Activated T-helper 2 cell treated with anti-CD3 and anti-CD28 coated beads, Interferon-gamma antibody, Interleukin-2, Interleukin-4, amounts not matched to agents 10 μg/mL and 5 μg/mL and 100 μg/mL, durations not matched to agents 14 hours and 24 hours and 36 hours (primary cell): ENCODE results near the gene CNTNAP2. TPM values are rescaled to one million over a fixed set of nuclear protein-coding genes. Genes with fewer than 3 reads are reported as not detected.

Experiments used
- DNase-seq: peaks from one replicate; pipeline ENCODE4 v3.0.0; 2021; ENCODE audit warnings: low spot score
- H3K27ac Mint-ChIP-seq: one replicate; pipeline ENCODE4 v1.8.0; 2021; ENCODE audit warnings: mixed read lengths
- H3K27me3 Mint-ChIP-seq: one replicate; pipeline ENCODE4 v1.8.0; 2021; ENCODE audit warnings: low read depth, mixed read lengths
- H3K36me3 Mint-ChIP-seq: one replicate; pipeline ENCODE4 v1.8.0; 2021; ENCODE audit warnings: low read depth, mixed read lengths
- H3K4me1 Mint-ChIP-seq: one replicate; pipeline ENCODE4 v1.8.0; 2021; ENCODE audit warnings: low read depth, mixed read lengths
- H3K4me3 Mint-ChIP-seq: one replicate; pipeline ENCODE4 v1.8.0; 2021; ENCODE audit warnings: low read depth, mild to moderate bottlenecking, moderate library complexity, mixed read lengths
- H3K9me3 Mint-ChIP-seq: one replicate; pipeline ENCODE4 v1.8.0; 2021; ENCODE audit warnings: mixed read lengths
- intact Hi-C: fragments of 100-400 bp; cut with micrococcal nuclease; formaldehyde crosslinking; loops from one replicate; pipeline ENCODE4 v1.15.1; 2023
- total RNA-seq: library from RNA; stranded (reverse); gene quantifications from 2 replicates; pipeline ENCODE4 v1.2.3, GENCODE V29; 2022

CNTNAP2 gene
- total RNA-seq, 1 donor from 2014 or later: not detected

DNA sequence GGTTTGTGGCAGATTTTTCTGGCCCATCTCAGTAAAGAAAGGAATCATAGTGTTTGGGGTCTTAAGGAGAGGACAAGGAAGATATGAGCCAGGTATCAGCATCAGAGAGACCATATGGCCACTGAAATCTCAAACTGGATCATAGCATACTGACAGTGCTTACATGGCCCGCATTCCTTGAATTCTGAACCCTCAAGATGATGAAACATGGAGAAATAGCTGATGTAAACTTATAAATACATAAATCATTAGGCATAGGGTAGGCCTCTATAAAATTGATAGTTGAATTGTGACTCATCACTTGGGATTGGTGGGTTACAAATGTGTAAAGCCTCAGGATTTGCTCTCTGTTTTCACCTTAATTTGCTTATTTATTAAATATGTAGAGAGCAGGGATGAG is 688.5 kb downstream of the CNTNAP2 start:
- intact Hi-C loops: no loop called here
- Mint-ChIP-seq H3K9me3 (peaks cover 30% of the 10 kb centered on the region), H3K27me3 (no peaks in the 10 kb centered on the region), H3K4me1 (no peaks in the 10 kb centered on the region), H3K27ac (no peak overlapping the region), H3K36me3 (no peaks in the 10 kb centered on the region), H3K4me3 (no peak overlapping the region)
- DNase-seq: no peak

DNA sequence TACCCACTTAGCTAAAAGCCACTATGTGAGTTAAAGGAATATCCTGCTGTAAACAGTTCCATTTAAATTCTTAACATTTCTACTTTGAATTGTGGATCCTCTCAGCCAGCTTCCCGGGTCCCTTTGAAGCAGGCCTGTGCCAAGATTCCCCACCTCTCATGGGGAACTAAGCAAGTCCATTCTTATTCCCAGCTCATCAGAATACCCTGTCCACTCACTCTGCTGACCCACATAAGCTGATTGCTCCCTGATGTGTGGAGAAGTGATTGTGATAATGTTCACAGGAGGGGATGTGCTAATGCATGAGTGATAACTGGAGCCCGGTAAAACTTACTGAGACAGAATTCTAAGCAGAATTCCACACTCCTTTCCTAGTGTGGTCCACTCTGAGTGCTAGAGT is 709.7 kb downstream of the CNTNAP2 start:
- peaks cover 8% of the 10 kb centered on the region for H3K9me3 Mint-ChIP-seq
- H3K4me3 Mint-ChIP-seq: no peak overlapping the region
- intact Hi-C loops: no loop called here
- H3K36me3 Mint-ChIP-seq: no peaks in the 10 kb centered on the region
- no peaks in the 10 kb centered on the region for H3K27me3 Mint-ChIP-seq
- H3K27ac Mint-ChIP-seq: no peak overlapping the region
- DNase-seq: no peak
- no peaks in the 10 kb centered on the region for H3K4me1 Mint-ChIP-seq

DNA sequence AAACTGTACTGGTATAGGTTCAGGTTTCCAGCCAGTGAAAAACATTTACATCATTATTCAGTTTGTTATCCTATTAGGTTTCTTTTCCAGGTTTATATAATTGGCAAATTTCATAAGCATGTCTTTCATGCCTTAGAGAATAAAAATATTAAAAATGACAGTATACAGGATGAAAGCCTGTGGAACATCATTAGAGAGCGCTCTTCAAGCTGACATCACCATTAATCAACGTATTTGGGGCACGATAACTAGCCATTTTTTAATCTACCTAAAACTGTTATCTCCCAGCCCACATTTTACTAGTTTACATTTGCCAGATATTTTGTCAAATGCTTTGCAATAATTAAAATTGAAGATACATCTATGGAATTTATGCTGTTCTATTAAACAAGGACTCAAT is 714.1 kb downstream of the CNTNAP2 start:
- H3K4me1 Mint-ChIP-seq: no peaks in the 10 kb centered on the region
- H3K9me3 Mint-ChIP-seq: peaks cover 23% of the 10 kb centered on the region
- no peaks in the 10 kb centered on the region for H3K36me3 Mint-ChIP-seq
- H3K27me3 Mint-ChIP-seq: no peaks in the 10 kb centered on the region
- no peak overlapping the region for H3K27ac Mint-ChIP-seq
- H3K4me3 Mint-ChIP-seq: no peak overlapping the region
- intact Hi-C loops: no loop called here
- DNase-seq: no peak

DNA sequence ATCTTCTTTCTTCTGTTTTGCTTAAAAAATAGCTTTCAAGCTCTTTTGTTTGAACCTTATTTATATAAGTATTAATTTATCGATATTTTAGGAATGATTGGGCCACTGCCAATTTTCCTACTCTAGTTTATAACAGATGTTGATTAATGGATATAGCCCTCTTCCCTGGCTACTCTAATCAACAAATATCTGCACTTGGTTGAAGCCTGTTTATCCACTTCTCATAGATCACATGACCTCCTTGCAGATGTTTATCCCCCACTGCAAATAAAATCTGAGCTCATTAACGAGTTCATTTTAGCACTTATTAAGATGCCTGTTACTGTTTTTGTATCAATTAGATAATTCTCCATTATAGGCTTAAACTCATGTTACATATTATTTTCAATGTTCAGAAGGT is 715.3 kb downstream of the CNTNAP2 start:
- no peak overlapping the region for H3K27ac Mint-ChIP-seq
- intact Hi-C loops: no loop called here
- no peak overlapping the region for H3K4me3 Mint-ChIP-seq
- peaks cover 25% of the 10 kb centered on the region for H3K9me3 Mint-ChIP-seq
- H3K36me3 Mint-ChIP-seq: no peaks in the 10 kb centered on the region
- no peaks in the 10 kb centered on the region for H3K27me3 Mint-ChIP-seq
- no peaks in the 10 kb centered on the region for H3K4me1 Mint-ChIP-seq
- DNase-seq: no peak

DNA sequence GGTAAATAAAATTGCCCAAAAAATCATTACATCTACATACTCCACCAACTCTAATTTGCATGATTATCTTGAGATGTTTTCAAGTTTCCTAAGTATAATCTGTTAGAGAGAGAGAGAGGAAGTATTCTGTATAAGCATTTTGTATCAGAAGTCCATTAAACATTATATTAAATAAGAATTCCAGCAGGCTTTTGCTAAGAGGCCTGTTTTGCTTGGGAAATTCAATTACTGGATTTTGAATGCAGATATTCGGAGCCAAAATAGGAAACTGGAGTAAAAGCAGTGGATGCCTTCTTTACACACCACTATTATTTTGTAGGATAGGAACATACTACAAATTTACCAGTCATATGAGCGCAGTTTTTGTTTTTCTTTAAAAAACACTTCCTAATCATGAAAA is 727.8 kb downstream of the CNTNAP2 start:
- H3K9me3 Mint-ChIP-seq: peaks cover 19% of the 10 kb centered on the region
- H3K27ac Mint-ChIP-seq: no peak overlapping the region
- no peak for DNase-seq
- intact Hi-C loops: no loop called here
- H3K4me1 Mint-ChIP-seq: no peaks in the 10 kb centered on the region
- no peak overlapping the region for H3K4me3 Mint-ChIP-seq
- H3K27me3 Mint-ChIP-seq: no peaks in the 10 kb centered on the region
- H3K36me3 Mint-ChIP-seq: no peaks in the 10 kb centered on the region

DNA sequence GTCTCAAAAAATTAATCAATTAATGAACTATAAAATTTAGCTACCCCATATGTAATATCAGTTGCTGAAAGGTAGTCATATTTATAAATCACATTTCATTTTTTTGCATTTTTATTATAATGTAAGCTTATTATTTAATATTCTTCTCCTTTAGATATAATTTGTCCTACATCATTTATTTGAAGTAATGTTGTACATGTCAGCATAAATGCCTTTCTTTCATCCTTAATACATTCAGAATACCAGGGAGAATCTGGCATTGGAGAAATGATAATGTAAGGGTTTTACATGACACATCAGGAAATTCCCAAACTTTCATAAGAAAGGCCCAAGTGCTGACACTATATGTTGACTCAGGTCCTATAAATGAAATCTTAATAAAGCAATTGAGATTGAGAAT is 742.1 kb downstream of the CNTNAP2 start:
- Mint-ChIP-seq H3K9me3 (peaks cover 30% of the 10 kb centered on the region), H3K27me3 (no peaks in the 10 kb centered on the region), H3K36me3 (no peaks in the 10 kb centered on the region), H3K27ac (no peak overlapping the region), H3K4me1 (no peaks in the 10 kb centered on the region), H3K4me3 (no peak overlapping the region)
- intact Hi-C loops: no loop called here
- DNase-seq: no peak

DNA sequence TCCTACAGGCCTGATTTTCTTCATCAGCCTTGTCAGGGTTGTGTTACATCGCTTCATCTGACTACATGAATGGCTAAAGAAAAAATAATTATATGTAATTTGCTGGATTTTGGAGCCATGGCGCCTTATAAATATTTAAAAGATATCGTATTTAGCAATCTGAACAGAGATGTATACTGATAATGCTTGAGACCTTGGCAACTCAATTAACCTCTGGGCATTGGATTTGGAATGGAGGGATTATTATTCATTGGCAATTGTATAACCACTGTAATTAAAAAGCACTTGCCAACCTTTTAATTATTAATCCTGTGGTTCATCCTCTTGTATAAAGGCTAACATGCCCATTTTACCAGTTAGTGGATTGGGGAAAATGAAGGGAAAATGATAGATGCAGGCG is 745.1 kb downstream of the CNTNAP2 start:
- DNase-seq: no peak
- no peaks in the 10 kb centered on the region for H3K4me1 Mint-ChIP-seq
- no peaks in the 10 kb centered on the region for H3K27me3 Mint-ChIP-seq
- H3K4me3 Mint-ChIP-seq: no peak overlapping the region
- no peak overlapping the region for H3K27ac Mint-ChIP-seq
- peaks cover 19% of the 10 kb centered on the region for H3K9me3 Mint-ChIP-seq
- H3K36me3 Mint-ChIP-seq: no peaks in the 10 kb centered on the region
- intact Hi-C loops: no loop called here

DNA sequence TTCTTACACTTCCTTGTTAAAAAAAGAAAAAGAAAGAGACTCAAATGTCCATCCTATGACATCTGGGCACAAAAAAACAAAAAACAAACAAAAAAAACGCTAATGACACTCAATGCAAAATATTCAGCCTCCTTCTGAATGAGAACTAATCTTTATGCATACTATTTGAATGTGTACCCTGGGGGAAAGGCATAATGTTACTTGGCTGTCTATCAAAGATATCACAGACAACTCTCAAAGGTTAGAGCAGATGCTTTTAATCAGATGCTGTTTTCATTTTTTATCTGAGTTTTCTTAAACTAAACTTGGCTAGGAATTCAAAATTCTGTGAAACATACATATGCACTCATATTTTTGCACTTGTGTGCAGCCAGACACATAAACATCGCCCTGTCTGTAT is 745.8 kb downstream of the CNTNAP2 start:
- H3K27ac Mint-ChIP-seq: no peak overlapping the region
- DNase-seq: no peak
- peaks cover 18% of the 10 kb centered on the region for H3K9me3 Mint-ChIP-seq
- H3K4me3 Mint-ChIP-seq: no peak overlapping the region
- no peaks in the 10 kb centered on the region for H3K4me1 Mint-ChIP-seq
- no peaks in the 10 kb centered on the region for H3K36me3 Mint-ChIP-seq
- intact Hi-C loops: no loop called here
- no peaks in the 10 kb centered on the region for H3K27me3 Mint-ChIP-seq

DNA sequence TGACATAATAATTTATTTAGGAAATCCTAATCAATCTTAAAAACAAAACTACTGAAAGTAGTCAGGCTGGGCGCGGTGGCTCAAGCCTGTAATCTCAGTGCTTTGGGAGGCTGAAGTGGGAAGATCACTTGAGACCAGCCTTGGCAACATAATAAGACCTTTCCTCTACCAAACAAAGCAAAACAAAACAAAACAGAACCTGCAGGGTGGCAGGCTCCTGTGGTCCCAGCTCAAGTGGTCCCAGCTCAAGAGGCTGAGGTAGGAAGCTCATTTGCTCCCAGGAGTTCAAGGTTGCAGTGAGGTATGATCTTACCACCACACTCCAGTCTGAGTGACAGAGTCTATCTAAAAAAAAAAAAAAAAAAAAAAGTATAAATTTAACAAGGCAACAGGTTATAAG is 748.0 kb downstream of the CNTNAP2 start:
- Mint-ChIP-seq H3K36me3 (no peaks in the 10 kb centered on the region), H3K27ac (no peak overlapping the region), H3K9me3 (peaks cover 15% of the 10 kb centered on the region), H3K4me3 (no peak overlapping the region), H3K4me1 (no peaks in the 10 kb centered on the region), H3K27me3 (no peaks in the 10 kb centered on the region)
- DNase-seq: no peak
- intact Hi-C loops: no loop called here

DNA sequence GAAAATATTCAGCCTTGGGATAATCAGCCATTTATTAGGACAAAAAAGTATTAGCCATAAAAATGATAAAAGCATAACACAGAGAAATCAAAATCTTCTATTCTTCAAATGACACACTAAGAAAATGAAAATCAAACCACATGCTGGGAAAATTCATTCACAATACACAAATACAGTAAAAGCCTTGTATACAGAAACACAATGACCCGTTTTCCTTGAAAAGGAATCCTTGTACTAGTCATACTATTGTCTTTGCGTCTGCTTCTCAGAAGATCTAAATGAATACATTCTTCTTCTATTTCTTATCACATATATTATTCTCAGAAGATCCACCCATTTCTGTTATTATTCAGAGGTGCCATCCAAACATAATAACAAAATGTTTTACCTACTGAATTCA is 749.1 kb downstream of the CNTNAP2 start:
- Mint-ChIP-seq H3K36me3 (no peaks in the 10 kb centered on the region), H3K27me3 (no peaks in the 10 kb centered on the region), H3K4me3 (no peak overlapping the region), H3K9me3 (peaks cover 14% of the 10 kb centered on the region), H3K27ac (no peak overlapping the region), H3K4me1 (no peaks in the 10 kb centered on the region)
- intact Hi-C loops: no loop called here
- no peak for DNase-seq

DNA sequence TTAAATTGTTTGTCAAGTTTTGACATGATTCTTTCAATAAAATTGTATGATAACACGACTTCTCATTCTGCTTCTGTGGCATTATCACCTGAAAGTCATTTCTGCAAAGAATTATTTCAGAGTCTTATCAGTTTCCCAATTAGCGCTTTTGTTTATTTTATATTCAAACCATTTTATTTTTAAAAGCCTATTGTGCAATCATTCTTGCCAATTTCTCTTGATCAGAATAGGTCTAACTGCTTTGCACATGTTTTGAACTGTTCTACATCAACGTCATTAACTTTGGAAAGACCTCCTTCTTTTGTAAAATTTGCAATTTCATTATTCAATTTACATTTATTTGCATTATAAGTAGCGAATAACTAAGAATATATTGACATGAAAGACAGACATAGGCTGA is 758.1 kb downstream of the CNTNAP2 start:
- H3K9me3 Mint-ChIP-seq: peaks cover 28% of the 10 kb centered on the region
- H3K27ac Mint-ChIP-seq: no peak overlapping the region
- no peaks in the 10 kb centered on the region for H3K4me1 Mint-ChIP-seq

DNA sequence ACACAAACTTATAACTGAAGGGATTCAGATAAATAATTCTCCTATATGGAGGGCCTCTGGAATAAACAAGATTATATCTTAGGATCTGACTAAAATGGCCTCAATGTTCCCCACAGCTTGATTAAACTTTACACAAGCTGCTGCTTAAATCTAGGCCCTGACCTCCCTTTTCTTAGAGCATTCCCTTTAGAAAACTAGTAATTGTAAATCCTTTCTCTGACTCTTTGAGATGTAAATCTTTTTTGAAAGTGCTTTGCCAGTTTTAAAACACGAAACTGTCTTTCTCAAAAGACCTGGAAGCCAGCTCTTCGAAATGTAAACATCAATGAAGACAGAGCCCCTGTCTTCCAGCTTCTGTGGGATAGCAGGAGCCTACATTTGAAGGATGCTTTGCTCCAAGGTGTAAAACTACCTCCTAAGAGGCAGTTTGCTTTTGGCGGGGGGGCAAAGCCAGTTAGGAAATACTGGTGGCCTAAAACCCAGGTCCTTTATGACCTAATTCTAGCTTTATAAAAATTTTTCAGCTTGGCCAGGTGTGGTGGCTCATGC is 758.7 kb downstream of the CNTNAP2 start:
- Mint-ChIP-seq H3K9me3 (peaks cover 22% of the 10 kb centered on the region), H3K27me3 (no peaks in the 10 kb centered on the region), H3K27ac (no peak overlapping the region), H3K4me1 (no peaks in the 10 kb centered on the region), H3K36me3 (no peaks in the 10 kb centered on the region), H3K4me3 (no peak overlapping the region)
- intact Hi-C loops: no loop called here
- DNase-seq: no peak

More for the DNA sequence above, 758.1 kb downstream of the CNTNAP2 start:
- H3K4me3 Mint-ChIP-seq: no peak overlapping the region
- H3K27me3 Mint-ChIP-seq: no peaks in the 10 kb centered on the region
- intact Hi-C loops: no loop called here
- DNase-seq: no peak
- no peaks in the 10 kb centered on the region for H3K36me3 Mint-ChIP-seq

DNA sequence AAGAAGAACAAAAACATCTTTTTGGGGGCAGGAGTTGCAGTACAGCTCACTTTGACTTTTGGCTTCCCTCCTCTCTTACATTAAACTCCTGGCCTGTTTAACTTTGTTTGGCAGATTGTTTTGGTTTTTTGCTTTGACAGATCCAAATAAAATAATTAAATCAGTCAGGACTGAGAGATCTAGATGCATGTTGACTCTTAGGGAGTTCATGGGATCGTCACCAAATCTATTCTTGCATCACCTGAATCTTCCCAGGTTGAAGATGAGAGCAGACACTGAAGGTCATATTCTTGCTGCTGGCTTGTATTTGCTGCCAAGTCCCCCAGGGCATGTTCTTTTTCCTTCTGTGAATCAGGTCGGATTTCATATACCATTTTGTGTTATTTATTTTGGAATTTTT is 759.4 kb downstream of the CNTNAP2 start:
- Mint-ChIP-seq H3K27me3 (no peaks in the 10 kb centered on the region), H3K9me3 (peaks cover 22% of the 10 kb centered on the region), H3K4me1 (no peaks in the 10 kb centered on the region), H3K27ac (no peak overlapping the region), H3K36me3 (no peaks in the 10 kb centered on the region), H3K4me3 (no peak overlapping the region)
- DNase-seq: no peak
- intact Hi-C loops: no loop called here

DNA sequence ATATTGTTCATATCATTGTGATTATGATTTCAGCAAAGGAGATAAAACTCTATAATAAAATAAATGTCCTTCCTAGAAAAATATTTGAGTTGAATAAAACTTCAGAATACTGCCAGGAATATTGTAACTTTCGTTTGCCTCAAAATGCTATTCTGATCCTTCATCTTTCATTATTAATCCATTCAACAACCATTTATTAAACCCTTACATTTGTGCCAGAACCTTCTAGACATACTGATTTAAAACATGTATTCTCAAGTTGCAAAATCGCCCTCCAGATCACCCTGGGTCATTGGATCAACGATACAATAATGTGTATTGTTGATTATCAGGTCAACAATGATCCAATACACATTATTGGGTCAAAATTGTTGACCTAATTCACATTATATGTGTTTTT is 759.8 kb downstream of the CNTNAP2 start:
- Mint-ChIP-seq H3K9me3 (peaks cover 22% of the 10 kb centered on the region), H3K4me1 (no peaks in the 10 kb centered on the region), H3K27me3 (no peaks in the 10 kb centered on the region), H3K27ac (no peak overlapping the region), H3K36me3 (no peaks in the 10 kb centered on the region), H3K4me3 (no peak overlapping the region)
- intact Hi-C loops: no loop called here
- DNase-seq: no peak
